NT2/D1 (cell line): ENCODE results near the gene AIG1.

Experiments used
- SUZ12 ChIP-seq: IDR thresholded peaks from 2 replicates; pipeline ENCODE4 v1.6.1; 2011; ENCODE audit not compliant: insufficient read length, insufficient read depth; ENCODE audit errors: extremely low read depth
- YY1 ChIP-seq: IDR thresholded peaks from 2 replicates; pipeline ENCODE4 v1.6.1; 2011; ENCODE audit not compliant: insufficient read length, insufficient read depth

DNA sequence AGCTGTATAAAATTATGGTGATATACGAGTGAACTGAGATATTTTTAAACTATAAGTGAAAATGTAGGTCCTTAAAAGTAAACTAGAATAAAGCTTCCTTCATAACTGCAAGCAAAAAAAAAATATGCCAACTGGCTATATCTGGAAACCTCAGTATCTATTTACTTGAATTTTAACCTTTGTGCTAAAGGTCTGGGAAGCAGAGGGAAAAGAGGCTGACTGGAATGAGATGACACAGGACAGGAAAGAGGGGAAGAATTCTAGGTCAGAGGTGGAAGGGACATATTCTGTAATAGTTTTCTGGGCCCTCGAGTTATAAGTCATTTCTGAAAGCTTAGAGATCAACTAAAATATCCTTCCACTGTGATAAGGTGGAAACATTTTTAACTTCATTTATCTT is 46.8 kb downstream of the AIG1 start:
- TF ChIP-seq SUZ12, result no peak
- no peak for TF ChIP-seq YY1
